ENCODE results near the gene FBP2. TPM values are rescaled to one million over a fixed set of nuclear protein-coding genes. Genes with fewer than 3 reads are reported as not detected.

Gene FBP2
- total and polyA plus RNA-seq, 2 of the 8 experiments (the other 6 are each of a cell fraction or from before 2014, with no cell fraction given), result not detected

DNA sequence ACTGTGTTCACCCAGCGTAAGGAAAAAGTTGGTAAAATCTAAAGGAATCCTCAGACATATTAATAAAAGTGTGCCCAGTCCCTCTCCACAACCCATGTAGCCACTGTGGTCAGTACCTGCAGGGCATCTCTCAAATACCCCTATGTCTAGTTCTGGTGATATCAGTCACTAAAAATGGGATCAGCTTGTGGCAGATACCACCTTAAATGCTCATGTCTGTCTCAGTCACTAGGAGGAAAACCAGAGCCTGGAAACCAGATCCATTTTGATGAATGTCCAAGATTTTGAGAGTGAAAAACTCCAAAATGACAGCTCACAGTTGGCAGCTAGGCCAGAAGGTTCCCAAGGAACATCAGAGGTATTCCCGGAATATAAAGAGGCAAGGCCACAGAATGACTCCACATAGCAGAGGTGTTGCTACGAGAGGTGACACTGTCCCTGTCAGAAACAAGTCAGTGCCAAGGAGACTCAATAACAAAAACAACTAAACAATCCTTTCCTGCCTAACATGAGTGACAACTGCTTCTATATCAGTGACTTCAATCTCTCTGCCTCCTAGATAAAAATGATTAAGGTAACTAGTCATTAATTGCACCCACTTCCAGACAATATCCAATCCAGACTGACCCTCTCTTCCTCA, 25.3 kb downstream of the FBP2 start:
- H3K27me3 ChIP-seq (replicated peaks in 1 of 4; ENCODE audit: control insufficient read depth in 3 of 4, extremely low read depth in 1 of 4, insufficient read depth in 3 of 4, low read length in 3 of 4), result peaks cover 0 to 2% (median 0%) of the 10 kb centered on the region in 4 experiments; a peak in 1 of 7 replicates
- no peaks in the 10 kb centered on the region for H3K23me2 ChIP-seq (ENCODE audit: low read depth, low read length)
- DNase-seq (ENCODE audit: low read depth in 1 of 2, low spot score in 2 of 2), result peak in 1 of 2 experiments; percentile 17
- H3K36me3 ChIP-seq (ENCODE audit: control insufficient read depth in 2 of 4, insufficient read depth in 4 of 4, low read length in 3 of 4), result 0 out of 8 replicates have a peak, but pooled peaks cover 0 to 3% (median 0%) of the 10 kb centered on the region in 4 experiments
- ChIA-PET CTCF (ENCODE audit: partially characterized antibody) (interaction anchor here (0.7 to 1.9 kb wide), 2 partner anchors 14 to 411 kb away, joined by 4 to 7 read pairs; partner anchors contain the start of gene PCAT7), POLR2A (ENCODE audit: partially characterized antibody) (interaction anchor here (3.0 to 4.2 kb wide), 2 partner anchors 13 to 14 kb away, joined by 17 read pairs; partner anchors contain the start of gene PCAT7)
- 54% methylated on average over 3 of the region's 3 CpGs; no CpG with 5 or more reads in 1 of the 2 experiments for WGBS, 2 experiments (ENCODE audit: extremely low coverage in 1 of 2, insufficient coverage in 1 of 2, insufficient read length in 1 of 2, insufficient replicate concordance in 2 of 2, low coverage in 1 of 2, low lambda C conversion rate in 2 of 2, missing lambda C conversion rate in 1 of 2)
- H3K56ac ChIP-seq (replicated peaks; ENCODE audit: insufficient read length, low read depth, low read length), result no peak overlapping the region
- no peak overlapping the region for H2BK15ac ChIP-seq (ENCODE audit: low read length)
- FAIRE-seq, result no peak
- peaks cover 0 to 7% (median 1%) of the 10 kb centered on the region in 4 experiments; a peak in 2 of 7 replicates for H3K4me1 ChIP-seq (replicated peaks in 1 of 4; ENCODE audit: control insufficient read depth in 3 of 4, insufficient read depth in 4 of 4, low read length in 3 of 4)
- H2AFZ ChIP-seq (ENCODE audit: low read length), result no peak overlapping the region
- no peak overlapping the region for H4K5ac ChIP-seq (ENCODE audit: insufficient read length, low read depth, low read length)
- H4K8ac ChIP-seq (ENCODE audit: extremely low read depth, insufficient read depth, low read length), result no peak overlapping the region
- H2BK5ac ChIP-seq (ENCODE audit: low read depth, low read length), result no peak overlapping the region
- no peak overlapping the region for H3K4me2 ChIP-seq (ENCODE audit: insufficient read depth in 1 of 2, low read depth in 2 of 2, low read length in 2 of 2)
- H3K27ac ChIP-seq (ENCODE audit: low read depth, low read length), result no peak overlapping the region
- no peak overlapping the region for H3K9ac ChIP-seq (replicated peaks in 1 of 4; ENCODE audit: extremely low read depth in 1 of 4, low read depth in 3 of 4, low read length in 3 of 4)
- H2BK12ac ChIP-seq (ENCODE audit: low read depth, low read length), result no peak overlapping the region
- no peaks in the 10 kb centered on the region for H4K20me1 ChIP-seq (replicated peaks in 1 of 2; ENCODE audit: control insufficient read depth in 1 of 2, insufficient read depth in 2 of 2, low read length in 2 of 2)
- no peak overlapping the region for H4K91ac ChIP-seq (replicated peaks; ENCODE audit: insufficient read length, low read length)
- H3K23ac ChIP-seq (ENCODE audit: insufficient read length), result no peak overlapping the region
- H3K9me3 ChIP-seq (ENCODE audit: insufficient read depth in 2 of 2, low read depth in 1 of 2, low read length in 1 of 2), result no peaks in the 10 kb centered on the region
- H3K14ac ChIP-seq (ENCODE audit: insufficient read length), result no peak overlapping the region
- no peak overlapping the region for H2AK5ac ChIP-seq (ENCODE audit: low read depth, low read length)
- no peak overlapping the region for H2BK20ac ChIP-seq (ENCODE audit: low read length)
- no peak overlapping the region for H3K18ac ChIP-seq (ENCODE audit: extremely low read depth, low read length)
- no peak overlapping the region for H3K4ac ChIP-seq (replicated peaks; ENCODE audit: insufficient read length, low read depth, low read length)
- H2BK120ac ChIP-seq (replicated peaks; ENCODE audit: low read depth, low read length), result no peak overlapping the region
- no peak overlapping the region for H3K4me3 ChIP-seq (ENCODE audit: extremely low read depth in 1 of 4, insufficient read depth in 2 of 4, low read depth in 3 of 4, low read length in 4 of 4)
- H3K79me1 ChIP-seq (ENCODE audit: low read depth, low read length), result no peaks in the 10 kb centered on the region
- H3K79me2 ChIP-seq (ENCODE audit: control insufficient read depth in 1 of 2, insufficient read depth in 2 of 2, low read length in 2 of 2), result no peaks in the 10 kb centered on the region
- TF ChIP-seq, protein P1, sequence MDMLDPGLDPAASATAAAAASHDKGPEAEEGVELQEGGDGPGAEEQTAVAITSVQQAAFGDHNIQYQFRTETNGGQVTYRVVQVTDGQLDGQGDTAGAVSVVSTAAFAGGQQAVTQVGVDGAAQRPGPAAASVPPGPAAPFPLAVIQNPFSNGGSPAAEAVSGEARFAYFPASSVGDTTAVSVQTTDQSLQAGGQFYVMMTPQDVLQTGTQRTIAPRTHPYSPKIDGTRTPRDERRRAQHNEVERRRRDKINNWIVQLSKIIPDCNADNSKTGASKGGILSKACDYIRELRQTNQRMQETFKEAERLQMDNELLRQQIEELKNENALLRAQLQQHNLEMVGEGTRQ (IDR thresholded peaks at IDR 0.05; ENCODE audit: low read length), result no peak
- TF ChIP-seq POLR2A (IDR thresholded peaks at IDR 0.05; ENCODE audit: control extremely low read depth in 1 of 2, low read depth in 2 of 2, low read length in 2 of 2) (no peak), HDAC2 (IDR thresholded peaks at IDR 0.05; ENCODE audit: borderline replicate concordance in 1 of 2, low read depth in 2 of 2, low read length in 2 of 2) (no peak), BRCA1 (IDR thresholded peaks at IDR 0.05; ENCODE audit: low read depth, low read length) (no peak), RNF2 (IDR thresholded peaks at IDR 0.05; ENCODE audit: borderline replicate concordance, low read depth, low read length, missing control alignments, poor library complexity, severe bottlenecking) (no peak), POLR2AphosphoS5 (IDR thresholded peaks at IDR 0.05; ENCODE audit: low read depth, low read length) (no peak), TEAD4 (IDR thresholded peaks at IDR 0.05; ENCODE audit: low read depth, low read length) (no peak), SIRT6 (IDR thresholded peaks at IDR 0.05; ENCODE audit: low read length) (no peak), EP300 (IDR thresholded peaks at IDR 0.05; ENCODE audit: borderline replicate concordance in 1 of 2, low read depth in 2 of 2, low read length in 2 of 2) (no peak), NRF1 (IDR thresholded peaks at IDR 0.05; ENCODE audit: low read depth, low read length) (no peak)
- TF ChIP-seq, protein P2, sequence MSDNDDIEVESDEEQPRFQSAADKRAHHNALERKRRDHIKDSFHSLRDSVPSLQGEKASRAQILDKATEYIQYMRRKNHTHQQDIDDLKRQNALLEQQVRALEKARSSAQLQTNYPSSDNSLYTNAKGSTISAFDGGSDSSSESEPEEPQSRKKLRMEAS (IDR thresholded peaks at IDR 0.05), result no peak

All from H1 (cell line).